RWPE1 (cell line): ENCODE results near the gene LGR6.
A peak's percentile ranks its signal among the peaks of the same experiment; 100 is the strongest.
"Not testable (repeated sequence)": the region's sequence is repeated elsewhere in the genome, so short reads cannot be mapped to it uniquely, and the experiment has no call there.

Source experiments
- CTCF ChIA-PET: fragments of 350-600 bp; sonication (Branson Sonifier 250); formaldehyde crosslinking; extraction: SDS; loops from one replicate; lab custom pipeline; 2021; lab: Yijun Ruan, JAX
- POLR2A ChIA-PET: fragments of 400-600 bp; formaldehyde crosslinking; extraction: SDS; loops from one replicate; lab custom pipeline; 2020; ENCODE audit warnings: antibody characterized with exemption; ENCODE audit not compliant: low non-redundant PET; lab: Yijun Ruan, JAX
- DNase-seq: peaks from one replicate; pipeline ENCODE4 v3.0.0; 2012; ENCODE audit warnings: low spot score
- H3K27ac ChIP-seq: fragments of 450-650 bp; 2 replicates; pipeline ENCODE4 v1.5.1; 2017
- CTCF ChIP-seq: fragments of 450-650 bp; conservative IDR thresholded peaks from 2 replicates; pipeline ENCODE4 v1.5.1; 2017; ENCODE audit warnings: low read depth, mild to moderate bottlenecking

The LGR6 gene

GRCh38 chr1:202251424-202252256, 58.0 kb downstream of the LGR6 start:
- no peak for TF ChIP-seq CTCF
- DNase-seq = no peak
- H3K27ac ChIP-seq = no peak overlapping the region
- ChIA-PET POLR2A (no interaction called here), CTCF (interaction anchor here (0.7 to 1.1 kb wide), 2 partner anchors 16 to 62 kb away, joined by 3 to 7 read pairs; no protein-coding TSS in a partner anchor)

DNA sequence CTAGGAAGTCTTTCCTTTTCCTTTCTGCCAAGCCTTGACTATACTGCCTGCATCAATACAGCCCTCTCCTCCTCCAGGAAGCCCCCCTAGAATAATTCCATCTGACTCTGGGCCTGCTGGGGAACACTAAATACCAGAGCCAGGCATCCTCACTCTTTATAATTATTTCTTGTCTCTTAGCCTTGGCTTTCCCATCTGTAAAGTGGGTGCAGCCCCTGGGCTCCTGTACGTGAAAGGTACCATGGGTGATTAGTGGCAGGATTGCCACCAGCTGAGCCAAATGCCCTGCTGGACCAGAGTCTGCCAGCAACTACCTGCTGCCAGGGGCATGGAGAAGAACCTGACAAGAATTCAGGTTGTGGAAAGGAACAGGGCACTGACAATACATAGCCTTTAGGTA, 58.7 kb downstream of the LGR6 start:
- ChIA-PET CTCF (no interaction called here), POLR2A (no interaction called here)
- no peak for TF ChIP-seq CTCF
- no peak for DNase-seq
- no peak overlapping the region for H3K27ac ChIP-seq

GRCh38 chr1:202254454-202255252, 61.1 kb downstream of the LGR6 start:
- DNase-seq = no peak
- POLR2A ChIA-PET = no interaction called here
- CTCF ChIA-PET = interaction anchor here (0.7 kb wide), 1 partner anchor 11 kb away, joined by 3 read pairs; no protein-coding TSS in a partner anchor
- no peak for TF ChIP-seq CTCF
- 0 out of 2 replicates have a peak overlapping the region, but pooled peaks have one; percentile 1 for H3K27ac ChIP-seq

DNA sequence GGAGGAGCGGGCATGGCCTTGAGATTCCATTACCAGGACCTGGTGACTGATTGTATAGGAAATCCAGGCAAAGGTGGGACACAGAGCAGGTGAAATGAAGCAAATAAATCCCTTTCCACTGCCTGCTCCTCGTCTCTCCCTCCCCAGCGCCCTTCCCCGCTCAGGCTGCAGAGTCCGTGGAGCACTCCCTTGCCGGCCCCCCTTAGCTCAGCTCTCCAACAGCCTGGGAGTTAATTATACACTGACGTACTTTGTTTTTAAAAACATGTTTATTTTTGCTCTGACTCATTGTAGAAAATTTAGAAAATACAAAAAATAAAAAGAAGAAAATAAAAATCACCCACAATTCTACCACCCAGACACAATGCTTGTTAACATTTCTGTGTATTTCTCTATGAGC, 61.7 kb downstream of the LGR6 start:
- DNase-seq = no peak
- TF ChIP-seq CTCF = no peak
- H3K27ac ChIP-seq = 0 out of 2 replicates have a peak overlapping the region, but pooled peaks have one; percentile 1
- ChIA-PET POLR2A (no interaction called here), CTCF (interaction anchor here (0.7 to 1.0 kb wide), 2 partner anchors 65 to 1695 kb away, joined by 3 to 5 read pairs; no protein-coding TSS in a partner anchor)

- TF ChIP-seq CTCF = no peak
- ChIA-PET CTCF (no interaction called here), POLR2A (no interaction called here)
- no peak overlapping the region for H3K27ac ChIP-seq
- DNase-seq = no peak
Measured at GRCh38 chr1:202259705-202260104, 66.1 kb downstream of the LGR6 start.

DNA sequence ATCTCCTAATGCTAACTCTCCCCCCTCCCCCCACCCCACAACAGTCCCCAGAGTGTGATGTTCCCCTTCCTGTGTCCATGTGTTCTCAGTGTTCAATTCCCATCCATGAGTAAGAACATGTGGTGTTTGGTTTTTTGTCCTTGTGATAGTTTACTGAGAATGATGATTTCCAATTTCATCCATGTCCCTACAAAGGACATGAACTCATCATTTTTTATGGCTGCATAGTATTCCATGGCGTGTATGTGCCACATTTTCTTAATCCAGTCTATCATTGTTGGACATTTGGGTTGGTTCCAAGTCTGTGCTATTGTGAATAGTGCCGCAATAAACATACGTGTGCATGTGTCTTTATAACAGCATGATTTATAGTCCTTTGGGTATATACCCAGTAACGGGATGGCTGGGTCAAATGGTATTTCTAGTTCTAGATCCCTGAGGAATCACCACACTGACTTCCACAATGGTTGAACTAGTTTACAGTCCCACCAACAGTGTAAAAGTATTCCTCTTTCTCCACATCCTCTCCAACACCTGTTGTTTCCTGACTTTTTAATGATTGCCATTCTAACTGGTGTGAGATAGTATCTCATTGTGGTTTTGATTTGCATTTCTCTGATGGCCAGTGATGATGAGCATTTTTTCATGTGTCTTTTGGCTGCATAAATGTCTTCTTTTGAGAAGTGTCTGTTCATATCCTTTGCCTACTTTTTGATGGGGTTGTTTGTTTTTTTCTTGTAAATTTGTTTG, 67.8 kb downstream of the LGR6 start:
- DNase-seq, H3K27ac ChIP-seq, POLR2A ChIA-PET: not testable (repeated sequence)
- CTCF ChIA-PET = interaction anchor here (0.7 kb wide), 1 partner anchor 15 kb away, joined by 5 read pairs; no protein-coding TSS in a partner anchor
